MV-4-11 (cell line): Measurements from ENCODE around the gene RFPL4A.

Experiments used
- DNase-seq: peaks from one replicate; lab custom pipeline; 2025; lab: John Stamatoyannopoulos, UW

Gene RFPL4A

GRCh38 chr19:55809381-55810058 is 50.6 kb downstream of the RFPL4A start:
- peak; percentile 93 for DNase-seq

- no peak for DNase-seq
These were observed 52.4 kb downstream of the RFPL4A start for GRCh38 chr19:55811340-55811739.

GRCh38 chr19:55812449-55812848 is 53.6 kb downstream of the RFPL4A start:
- no peak for DNase-seq
